GM21737 (cell line): Measurements from ENCODE around the gene PCK2.

Experiments
- ATAC-seq: cut with Tn5 transposase; IDR thresholded peaks from one replicate; pipeline ENCODE4 v1.9.1; 2021; ENCODE audit warnings: mild to moderate bottlenecking, moderate library complexity; ENCODE audit not compliant: unreplicated experiment

Gene PCK2

DNA sequence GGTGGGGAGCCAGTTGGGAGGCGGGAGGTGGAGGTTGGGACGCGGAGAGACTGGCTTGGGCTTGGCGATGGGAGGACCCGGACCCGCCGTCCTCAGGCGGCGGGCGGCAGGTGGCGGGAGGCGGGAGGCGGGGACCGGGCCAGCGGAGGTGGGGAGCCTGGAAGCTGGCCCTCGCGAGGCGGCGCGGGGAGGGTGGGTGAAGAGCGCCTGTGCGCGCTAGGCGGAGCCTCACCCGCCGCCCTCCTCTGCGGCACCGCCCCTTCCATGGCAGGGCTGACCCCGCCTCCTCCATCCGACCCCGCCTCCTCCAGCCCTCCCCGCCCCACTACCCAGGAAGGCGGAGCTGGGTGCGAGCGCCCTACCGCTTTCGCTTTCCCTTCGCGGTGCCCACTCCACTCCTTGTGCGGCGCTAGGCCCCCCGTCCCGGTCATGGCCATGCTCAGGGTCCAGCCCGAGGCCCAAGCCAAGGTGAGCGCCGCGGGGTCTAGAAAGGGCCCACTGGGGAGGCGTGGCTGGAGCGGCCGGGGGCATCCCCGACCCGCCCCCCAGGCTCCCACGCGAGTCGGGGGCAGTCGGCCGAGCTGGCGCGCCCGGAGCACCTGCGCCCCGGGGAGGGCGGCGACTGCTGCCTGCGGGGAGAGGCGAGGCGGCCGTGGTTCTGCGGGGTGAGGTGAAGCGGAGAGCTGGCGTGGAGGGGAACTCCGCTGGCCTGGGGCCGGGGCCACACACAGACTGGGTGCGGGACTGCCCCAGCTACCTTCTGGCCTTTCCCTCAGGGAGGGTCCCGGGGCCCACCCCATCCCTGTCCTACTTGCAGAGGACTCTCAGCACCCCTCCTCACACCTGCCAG lies 41.9 kb downstream of the PCK2 start, which contains the start of gene PSME1:
TSS of gene PSME1 (plus strand) at position 361 of the 850 bp plus-strand sequence. CDS start at position 430, 69 bp downstream.
- ATAC-seq, result peak; percentile 78

DNA sequence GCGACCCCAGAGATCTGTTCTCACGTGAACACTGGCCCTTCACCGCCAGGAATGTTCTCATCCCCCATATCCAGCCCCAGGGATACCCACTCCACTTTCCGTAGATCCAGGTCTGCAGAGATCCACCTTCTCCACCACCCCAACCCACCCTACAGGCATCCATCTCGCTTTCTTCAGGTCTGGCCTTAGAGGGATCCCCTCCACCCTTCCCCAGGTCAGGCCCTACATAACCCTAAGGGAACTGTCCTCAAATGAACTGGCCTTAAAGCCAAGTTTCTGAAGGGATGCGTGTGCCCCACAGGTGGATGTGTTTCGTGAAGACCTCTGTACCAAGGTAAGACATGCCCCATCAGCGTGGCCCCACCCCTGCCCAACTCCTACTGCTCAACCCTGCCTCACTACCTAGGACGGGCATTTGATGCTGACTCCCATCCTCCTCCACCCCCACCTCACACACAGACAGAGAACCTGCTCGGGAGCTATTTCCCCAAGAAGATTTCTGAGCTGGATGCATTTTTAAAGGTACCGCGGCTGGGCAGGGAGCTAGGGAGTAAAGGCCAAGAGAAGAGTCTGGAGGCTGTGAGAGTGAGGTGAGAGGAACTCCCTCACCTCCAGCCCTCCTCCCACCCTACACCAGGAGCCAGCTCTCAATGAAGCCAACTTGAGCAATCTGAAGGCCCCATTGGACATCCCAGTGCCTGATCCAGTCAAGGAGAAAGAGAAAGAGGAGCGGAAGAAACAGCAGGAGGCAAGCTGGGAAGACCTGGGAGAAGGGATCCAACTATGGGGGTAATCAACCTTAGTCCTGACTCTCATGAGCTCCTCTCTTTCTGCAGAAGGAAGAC lies 42.8 kb downstream of the PCK2 start:
- no peak for ATAC-seq

DNA sequence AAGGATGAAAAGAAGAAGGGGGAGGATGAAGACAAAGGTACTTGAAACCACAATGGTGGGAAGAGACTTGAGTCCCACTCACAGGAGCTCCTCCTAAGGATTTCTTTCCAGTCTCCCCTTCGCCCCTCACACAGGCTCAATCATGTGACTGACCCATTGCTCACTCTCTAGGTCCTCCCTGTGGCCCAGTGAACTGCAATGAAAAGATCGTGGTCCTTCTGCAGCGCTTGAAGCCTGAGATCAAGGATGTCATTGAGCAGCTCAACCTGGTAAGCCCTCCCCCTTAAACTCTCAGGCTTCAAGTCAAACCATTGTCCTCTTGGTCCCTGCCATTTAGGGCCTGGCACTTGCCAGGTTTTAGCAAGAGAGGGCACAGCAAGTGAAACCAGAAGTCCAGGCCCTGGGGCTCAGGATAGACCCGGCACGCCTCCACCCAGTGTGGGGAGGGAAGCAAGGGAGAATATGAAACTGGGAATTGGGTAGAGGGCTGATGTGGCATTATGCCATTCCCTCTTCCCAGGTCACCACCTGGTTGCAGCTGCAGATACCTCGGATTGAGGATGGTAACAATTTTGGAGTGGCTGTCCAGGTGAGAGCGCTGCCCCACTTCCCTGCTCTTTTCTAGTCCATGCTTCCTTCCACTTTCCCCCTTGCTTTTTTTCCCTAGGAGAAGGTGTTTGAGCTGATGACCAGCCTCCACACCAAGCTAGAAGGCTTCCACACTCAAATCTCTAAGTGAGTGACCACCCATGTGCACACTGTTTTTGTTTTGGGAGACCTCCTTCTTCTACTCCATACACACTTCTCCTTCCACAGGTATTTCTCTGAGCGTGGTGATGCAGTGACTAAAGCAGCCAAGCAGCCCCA lies 43.7 kb downstream of the PCK2 start:
- no peak for ATAC-seq

DNA sequence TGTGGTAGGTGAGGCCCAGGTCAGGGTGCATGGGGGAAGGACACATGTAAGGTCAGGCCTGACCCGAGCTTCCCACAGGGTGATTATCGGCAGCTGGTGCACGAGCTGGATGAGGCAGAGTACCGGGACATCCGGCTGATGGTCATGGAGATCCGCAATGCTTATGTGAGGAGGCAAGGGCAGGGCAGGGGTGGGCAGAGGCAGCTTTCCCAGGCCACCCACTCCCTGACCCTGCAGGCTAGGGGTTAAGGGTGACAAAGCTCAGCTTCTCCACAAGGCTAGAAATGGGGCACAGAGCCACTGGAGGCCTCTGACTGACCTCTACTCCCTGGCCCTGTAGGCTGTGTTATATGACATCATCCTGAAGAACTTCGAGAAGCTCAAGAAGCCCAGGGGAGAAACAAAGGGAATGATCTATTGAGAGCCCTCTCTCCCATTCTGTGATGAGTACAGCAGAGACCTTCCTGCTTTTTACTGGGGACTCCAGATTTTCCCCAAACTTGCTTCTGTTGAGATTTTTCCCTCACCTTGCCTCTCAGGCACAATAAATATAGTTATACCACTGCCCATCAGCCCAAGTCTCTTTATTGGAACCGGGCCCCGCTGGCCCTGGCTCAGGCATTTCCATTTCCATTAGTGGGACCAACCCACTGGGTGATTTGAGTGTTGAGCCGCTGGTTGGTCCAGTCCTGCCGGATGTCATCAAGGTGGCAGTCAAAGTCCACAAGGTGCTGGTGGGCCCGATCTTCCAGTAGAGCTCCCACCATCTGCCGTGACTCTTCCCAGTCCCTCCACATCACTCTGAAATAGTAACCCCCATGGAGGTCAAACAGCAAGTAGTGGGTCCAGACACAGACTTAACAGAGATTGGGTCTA lies 44.5 kb downstream of the PCK2 start:
- no peak for ATAC-seq

DNA sequence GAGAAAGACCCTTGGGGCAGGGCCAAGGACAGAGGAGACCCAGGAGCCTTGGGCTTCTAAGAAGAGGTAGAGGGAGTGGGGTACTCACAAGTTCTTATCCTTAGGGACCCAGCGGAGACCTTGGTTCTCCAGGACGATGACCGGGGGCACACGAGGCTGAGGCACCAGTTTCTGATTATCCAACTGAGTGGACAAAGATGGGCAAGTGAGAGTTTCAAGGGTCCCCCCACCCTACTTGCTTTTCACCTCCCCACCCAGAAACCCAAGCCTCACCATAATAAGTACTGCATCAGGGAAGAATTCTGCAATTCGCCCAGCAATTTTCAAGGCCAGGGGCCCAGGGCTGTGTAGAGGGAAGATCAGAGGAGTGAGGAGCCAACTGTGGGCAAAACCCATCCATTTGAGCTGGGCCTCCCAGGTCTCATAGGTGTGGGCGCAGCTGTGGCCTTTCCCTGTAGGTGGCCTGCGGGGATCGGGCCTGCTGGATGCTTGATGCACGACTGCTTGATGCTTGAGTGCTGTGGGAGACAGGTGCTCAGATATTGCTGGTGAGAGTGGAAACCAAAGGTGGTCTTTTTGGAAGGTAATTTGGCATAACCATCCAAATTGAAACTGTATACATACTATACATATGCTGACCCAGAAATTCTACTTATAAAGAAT lies 45.3 kb downstream of the PCK2 start:
- ATAC-seq, result no peak

DNA sequence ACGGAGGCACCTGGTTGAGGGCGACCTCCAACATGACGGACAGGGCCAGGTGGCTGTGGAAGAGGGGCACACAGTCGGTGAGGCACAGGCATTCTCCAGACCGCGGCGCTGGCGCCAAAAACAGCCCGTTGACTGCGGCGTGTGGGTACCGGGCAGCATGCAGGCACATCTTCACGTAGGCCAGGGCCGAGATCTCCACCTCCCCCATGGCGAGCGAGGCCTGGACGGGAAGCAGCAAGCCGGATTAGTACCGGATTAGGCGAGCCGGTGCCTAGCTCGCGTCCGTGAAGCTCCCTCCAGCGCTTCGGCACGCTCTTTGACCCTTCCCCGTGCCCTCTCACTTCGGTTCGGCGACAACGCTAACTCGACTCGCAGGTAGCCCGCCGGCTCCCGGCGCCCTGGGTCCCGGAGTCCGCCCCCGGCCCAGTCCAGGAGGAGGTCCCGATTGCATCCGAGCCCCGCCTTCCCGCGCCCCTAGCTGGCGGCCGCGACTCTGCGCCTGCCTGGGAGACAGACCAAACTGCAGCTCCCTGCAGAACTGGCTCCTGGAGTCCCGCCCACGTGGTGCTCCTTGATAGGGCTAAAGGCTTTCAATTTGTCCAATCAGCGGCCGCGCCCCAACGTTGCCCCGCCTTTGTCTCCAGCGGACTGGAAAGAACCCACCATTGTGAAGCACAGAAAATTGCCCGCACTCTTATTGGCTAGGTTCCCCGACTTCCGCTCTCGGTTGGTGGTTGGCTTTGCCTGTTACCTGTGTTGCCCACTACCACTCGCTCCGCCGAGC lies 47.2 kb downstream of the PCK2 start, which contains the start of gene EMC9:
TSS of gene EMC9 (minus strand) at position 495 of the 784 bp plus-strand sequence. CDS start at position 208, 287 bp downstream.
- ATAC-seq, result peak; percentile 80

DNA sequence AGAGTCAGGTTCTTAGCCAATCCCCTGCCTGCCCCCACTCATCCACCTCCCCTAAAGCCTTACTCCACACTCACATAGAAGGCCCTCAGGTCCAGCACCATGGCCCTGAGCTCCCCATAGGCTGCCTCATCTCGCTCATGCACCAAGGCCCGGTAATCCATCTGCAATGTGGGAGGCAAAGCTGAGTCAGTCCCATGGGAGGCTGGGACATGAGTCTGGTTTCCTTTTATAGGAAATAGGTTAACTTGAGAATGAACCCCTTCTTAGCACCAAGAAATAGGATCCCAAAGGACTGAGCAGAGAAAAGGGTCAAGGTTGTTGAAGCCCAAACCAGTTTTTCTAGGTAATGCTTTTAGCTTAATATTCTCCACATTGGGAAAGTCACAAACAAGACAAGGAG lies 49.4 kb downstream of the PCK2 start:
- no peak for ATAC-seq

DNA sequence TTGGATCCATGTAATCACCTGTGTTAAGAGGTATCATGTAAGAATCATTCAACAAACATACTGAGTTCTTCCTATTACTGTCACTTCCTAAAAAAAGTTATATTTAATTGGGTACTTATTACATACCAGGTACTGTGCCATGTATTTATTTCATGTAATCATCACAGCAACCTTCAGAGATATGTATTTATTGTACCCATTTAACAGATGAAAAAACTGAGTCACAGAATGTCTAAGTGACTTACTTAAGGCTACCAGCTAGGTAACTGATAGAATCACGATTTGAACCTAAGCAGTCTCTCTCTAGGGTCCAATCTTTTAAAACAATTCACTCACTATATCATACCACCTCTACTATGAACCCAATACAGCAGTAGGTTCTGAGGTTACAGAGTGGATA lies 50.3 kb downstream of the PCK2 start:
- no peak for ATAC-seq

DNA sequence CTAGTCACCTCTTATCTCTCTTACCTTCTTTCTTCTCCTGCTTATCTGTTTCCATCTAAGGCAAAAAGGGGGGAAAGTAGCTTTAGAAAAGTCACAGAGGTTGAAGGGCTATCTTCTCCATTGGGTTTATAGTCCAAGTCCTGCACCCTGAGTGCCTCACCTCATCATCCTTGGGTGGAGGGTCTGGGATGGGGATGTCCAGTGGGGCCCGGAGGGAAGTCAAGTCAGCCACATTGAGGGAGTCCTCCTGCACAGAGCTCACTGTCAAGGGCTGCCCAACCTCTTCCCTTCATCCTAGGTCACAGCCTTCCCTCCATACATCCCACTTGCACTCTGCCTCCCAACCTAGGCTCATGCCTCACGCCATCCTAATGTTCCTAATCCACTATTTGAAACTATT lies 51.1 kb downstream of the PCK2 start:
- no peak for ATAC-seq

DNA sequence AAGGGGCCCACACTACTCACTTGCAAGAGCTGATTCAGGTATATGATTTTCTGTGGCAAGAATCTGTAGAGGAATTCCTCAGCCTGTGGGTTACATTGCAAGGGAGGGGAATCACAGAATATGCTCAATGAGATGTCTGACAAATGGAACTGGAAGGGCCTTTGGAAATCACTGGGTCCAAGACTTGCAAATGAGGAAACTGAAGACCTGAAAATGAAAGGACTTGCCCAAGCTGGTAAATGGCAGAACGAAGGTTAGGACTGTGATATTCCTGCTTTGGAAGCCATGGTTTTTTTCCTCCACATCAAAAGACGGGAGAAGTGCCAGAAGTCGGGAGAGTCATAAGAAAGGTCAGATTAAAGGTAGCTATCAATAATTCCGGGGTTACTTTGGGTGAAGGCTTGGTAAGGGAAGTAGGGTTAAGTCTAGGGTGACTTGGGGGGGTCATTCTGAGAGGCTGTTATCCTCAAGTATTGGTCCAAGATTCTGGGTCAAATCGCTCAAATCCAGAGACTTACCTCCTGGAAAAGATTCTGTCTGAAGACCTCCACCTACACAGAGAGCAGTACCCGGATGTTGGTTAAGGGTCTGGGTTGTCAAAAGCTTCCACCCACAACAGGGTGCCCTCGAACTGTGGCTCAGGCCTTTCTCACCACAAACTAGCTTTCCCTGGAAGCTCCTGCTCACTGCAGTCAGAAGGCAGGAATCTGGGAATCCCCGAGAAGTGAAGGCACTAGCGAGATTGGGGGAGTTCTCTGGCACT lies 51.8 kb downstream of the PCK2 start:
- no peak for ATAC-seq

DNA sequence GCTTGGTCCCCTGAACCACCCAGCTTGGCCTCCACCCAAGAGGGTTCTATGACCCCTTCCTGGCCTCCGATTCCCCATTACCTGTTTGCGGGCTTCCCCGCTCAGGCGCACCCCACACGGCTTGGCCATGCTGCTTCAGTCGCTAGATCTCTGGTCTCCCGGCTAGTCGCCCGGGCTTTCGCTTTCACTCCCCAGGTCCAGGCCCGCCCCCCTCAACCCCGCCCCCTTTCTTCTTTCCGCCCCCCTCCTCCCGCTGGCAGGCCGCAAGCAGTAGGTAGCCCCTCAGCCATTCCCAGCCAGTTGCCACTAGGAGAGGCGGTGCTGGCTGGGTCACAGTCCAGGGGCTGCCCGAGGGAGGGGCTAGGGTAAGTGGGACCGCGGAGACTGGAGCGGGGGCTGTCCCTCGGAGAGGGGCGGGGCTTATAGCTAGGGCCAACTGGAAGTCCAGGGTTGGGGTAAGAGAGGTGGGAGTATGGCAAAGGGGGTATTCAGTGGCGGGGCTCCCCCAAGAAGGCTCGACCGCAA lies 52.4 kb downstream of the PCK2 start, which contains the start of gene PSME2:
TSS of gene PSME2 (minus strand) at position 158 of the 525 bp plus-strand sequence. CDS start at position 129, 29 bp downstream.
- ATAC-seq, result peak; percentile 63

DNA sequence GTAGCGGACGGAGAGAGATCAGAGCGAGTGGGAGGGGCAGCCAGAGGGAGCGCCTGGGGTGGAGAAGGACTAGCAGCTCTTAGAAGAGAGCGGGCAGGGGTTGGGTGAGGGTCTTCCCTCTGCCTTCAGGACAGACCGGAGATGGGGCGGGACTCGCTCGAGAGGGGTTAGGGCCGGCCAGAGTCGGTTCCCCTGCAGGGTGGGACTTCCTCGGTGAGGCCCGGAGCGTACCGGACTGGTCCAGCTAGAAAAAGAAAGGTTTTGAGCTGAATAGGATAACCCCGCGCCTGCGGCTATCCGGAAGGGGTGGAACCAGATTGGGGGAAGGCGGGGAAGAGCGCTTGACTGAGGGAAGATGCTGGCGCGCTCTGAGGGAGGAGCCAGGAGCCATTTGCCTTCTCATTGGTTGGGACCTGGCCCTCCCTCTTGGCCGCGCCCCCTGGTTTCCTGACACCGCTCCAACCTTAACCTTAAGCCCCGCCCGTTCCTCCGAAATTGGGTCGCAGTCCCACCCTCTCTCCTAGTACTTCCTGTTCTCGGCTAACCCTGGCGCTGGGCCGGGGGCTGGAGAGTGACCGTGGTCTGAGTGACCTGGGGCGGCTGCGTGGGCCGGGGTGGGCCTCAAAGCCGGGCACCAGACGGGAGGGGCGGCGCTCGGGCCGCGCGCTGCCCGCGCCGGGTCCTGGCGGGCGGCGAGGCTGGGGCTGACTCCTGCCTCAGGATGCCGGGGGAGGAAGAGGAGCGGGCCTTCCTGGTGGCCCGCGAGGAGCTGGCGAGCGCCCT lies 53.1 kb downstream of the PCK2 start, which contains the start of gene RNF31:
TSS of gene RNF31 (plus strand) at position 521 of the 783 bp plus-strand sequence. CDS start at position 722, 201 bp downstream.
- peak; percentile 76 for ATAC-seq

DNA sequence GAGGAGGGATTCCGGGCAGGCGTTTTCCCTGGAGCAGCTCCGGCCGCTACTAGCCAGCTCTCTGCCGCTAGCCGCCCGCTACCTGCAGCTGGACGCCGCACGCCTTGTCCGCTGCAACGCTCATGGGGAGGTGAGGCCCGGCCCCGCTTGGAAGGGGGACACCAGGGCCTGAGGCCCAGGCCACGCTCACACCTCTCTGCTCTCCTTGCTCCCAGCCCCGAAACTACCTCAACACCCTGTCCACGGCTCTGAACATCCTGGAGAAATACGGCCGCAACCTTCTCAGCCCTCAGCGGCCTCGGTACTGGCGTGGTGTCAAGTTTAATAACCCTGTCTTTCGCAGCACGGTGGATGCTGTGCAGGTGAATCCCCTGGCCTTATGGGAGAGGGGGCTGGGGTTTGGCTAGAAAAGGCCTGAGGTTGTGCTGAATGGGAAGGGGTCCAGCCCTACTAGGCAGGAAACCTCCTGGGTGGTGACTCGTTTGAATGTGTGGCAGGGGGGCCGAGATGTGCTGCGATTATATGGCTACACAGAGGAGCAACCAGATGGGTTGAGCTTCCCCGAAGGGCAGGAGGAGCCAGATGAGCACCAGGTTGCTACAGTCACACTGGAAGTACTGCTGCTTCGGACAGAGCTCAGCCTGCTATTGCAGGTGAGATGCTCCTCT lies 53.8 kb downstream of the PCK2 start:
- no peak for ATAC-seq

DNA sequence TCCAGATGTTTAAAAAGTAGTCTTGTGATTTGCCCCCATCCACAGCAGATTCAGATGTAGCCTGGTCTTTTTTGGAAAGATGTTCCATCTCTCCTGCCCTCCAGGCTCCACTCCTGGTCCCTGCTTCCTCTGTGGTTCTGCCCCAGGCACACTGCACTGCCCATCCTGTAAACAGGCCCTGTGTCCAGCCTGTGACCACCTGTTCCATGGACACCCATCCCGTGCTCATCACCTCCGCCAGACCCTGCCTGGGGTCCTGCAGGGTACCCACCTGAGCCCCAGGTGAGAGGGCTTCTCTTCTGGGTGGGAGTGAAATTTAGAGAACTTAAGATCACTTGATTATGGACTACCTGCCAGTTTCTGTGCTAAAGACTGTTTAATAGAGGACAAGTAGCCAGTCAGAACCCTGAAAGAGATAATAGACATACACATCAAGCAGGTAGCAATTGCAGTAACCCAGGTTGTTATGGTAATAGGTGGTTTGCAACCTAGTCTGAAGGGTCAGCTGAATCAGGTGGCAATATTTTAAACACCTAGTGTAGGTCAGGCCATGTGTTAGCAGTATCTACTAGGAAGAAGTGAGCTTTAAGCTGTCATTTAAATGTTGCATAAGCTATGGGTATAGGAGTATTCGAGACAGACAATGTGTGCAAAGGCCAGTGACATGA lies 55.3 kb downstream of the PCK2 start:
- ATAC-seq, result no peak

DNA sequence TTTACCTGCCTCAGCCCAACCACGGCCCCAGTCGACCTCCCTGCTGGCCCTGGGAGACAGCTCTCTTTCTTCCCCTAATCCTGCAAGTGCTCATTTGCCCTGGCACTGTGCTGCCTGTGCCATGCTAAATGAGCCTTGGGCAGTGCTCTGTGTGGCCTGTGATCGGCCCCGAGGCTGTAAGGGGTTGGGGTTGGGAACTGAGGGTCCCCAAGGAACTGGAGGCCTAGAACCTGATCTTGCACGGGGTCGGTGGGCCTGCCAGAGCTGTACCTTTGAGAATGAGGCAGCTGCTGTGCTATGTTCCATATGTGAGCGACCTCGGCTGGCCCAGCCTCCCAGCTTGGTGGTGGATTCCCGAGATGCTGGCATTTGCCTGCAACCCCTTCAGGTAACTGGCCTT lies 56.0 kb downstream of the PCK2 start:
- no peak for ATAC-seq
